ENCODE results near the gene BACE2. TPM values are rescaled to one million over a fixed set of nuclear protein-coding genes. Genes with fewer than 3 reads are reported as not detected.
"Not testable (repeated sequence)": the region's sequence is repeated elsewhere in the genome, so short reads cannot be mapped to it uniquely, and the experiment has no call there.

The BACE2 gene
- total RNA-seq, 2 experiments from 2014 or later, result 2.0 to 2.2 TPM

GRCh38 chr21:41176846-41177245, 8.9 kb downstream of the BACE2 start:
- Mint-ChIP-seq H3K9me3 (no peaks in the 10 kb centered on the region), H3K36me3 (ENCODE audit: low read depth) (no peaks in the 10 kb centered on the region), H3K4me3 (no peak overlapping the region), H3K4me1 (no peaks in the 10 kb centered on the region), H3K27me3 (peaks cover 12% of the 10 kb centered on the region), H3K27ac (no peak overlapping the region)
- POLR2A ChIA-PET, result no interaction called here
- CTCF ChIA-PET, result no interaction called here
- no peak for DNase-seq

DNA sequence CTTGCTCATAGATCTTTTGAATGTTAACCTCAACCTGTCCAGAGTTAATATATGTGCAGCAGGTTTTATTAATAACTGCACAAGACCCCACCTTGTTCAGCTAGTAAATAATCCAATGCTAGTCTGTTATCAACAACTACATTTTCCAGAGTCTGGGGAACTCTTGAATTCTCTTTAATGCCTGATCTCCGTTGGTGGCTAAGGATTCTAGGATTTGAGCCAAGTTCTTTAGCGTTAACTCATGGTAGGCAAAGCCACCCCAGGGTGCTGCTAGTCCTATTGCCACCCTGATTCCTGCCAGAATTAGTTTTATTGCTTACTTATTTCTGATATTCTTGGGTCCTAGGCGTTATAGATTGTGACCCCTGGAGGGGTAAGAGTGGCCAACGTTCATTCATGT, 12.8 kb downstream of the BACE2 start:
- DNase-seq, result no peak
- Mint-ChIP-seq H3K27ac (no peak overlapping the region), H3K27me3 (peaks cover 8% of the 10 kb centered on the region), H3K4me3 (no peak overlapping the region), H3K4me1 (no peaks in the 10 kb centered on the region), H3K9me3 (no peaks in the 10 kb centered on the region), H3K36me3 (ENCODE audit: low read depth) (no peaks in the 10 kb centered on the region)
- ChIA-PET CTCF (no interaction called here), POLR2A (no interaction called here)

DNA sequence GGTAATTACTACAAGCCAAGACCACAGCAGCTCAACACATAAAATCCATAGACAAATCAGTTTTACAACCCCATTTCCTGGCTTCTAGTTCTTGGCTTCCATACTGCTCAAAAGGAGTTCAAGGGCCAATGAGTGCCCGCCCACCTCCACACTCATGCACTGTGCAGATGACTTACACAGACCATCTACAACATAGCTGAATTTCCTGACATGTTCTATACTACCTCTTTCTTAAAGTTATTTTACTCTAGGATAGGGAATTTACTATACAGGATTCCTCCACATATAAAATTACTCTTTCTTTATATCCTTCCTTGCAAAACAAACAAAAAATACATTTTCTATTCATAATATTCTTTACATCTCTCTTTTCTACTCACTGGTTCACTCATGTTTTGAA, 14.6 kb downstream of the BACE2 start:
- H3K36me3 Mint-ChIP-seq (ENCODE audit: low read depth), result no peaks in the 10 kb centered on the region
- POLR2A ChIA-PET, result no interaction called here
- H3K27ac Mint-ChIP-seq, result no peak overlapping the region
- no peaks in the 10 kb centered on the region for H3K4me1 Mint-ChIP-seq
- no peaks in the 10 kb centered on the region for H3K9me3 Mint-ChIP-seq
- CTCF ChIA-PET, result no interaction called here
- H3K4me3 Mint-ChIP-seq, result no peak overlapping the region
- DNase-seq, result no peak
- H3K27me3 Mint-ChIP-seq, result peaks cover 6% of the 10 kb centered on the region

DNA sequence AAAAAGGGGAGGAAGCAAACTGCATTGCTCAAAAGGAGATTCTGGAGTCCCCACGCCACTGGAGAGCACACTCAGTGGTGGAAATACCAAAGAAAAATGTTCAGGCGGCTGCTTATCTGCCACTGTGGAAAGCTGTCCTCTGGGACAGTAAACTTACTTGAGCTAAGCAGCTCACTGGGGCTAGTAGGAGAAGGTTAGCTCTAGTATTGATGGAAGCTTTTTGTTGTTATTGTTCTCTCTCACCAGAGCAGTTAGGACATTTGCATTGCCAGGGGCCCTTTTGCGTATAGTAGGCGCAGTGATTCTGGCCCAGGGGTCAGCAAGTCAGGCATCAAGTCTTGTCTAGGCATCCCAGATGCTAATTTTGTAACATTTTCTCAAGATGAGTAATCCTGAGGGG, 15.6 kb downstream of the BACE2 start:
- no peak for DNase-seq
- Mint-ChIP-seq H3K27me3 (peaks cover 6% of the 10 kb centered on the region), H3K4me1 (no peaks in the 10 kb centered on the region), H3K9me3 (no peaks in the 10 kb centered on the region), H3K36me3 (ENCODE audit: low read depth) (no peaks in the 10 kb centered on the region), H3K4me3 (no peak overlapping the region), H3K27ac (no peak overlapping the region)
- CTCF ChIA-PET, result no interaction called here
- POLR2A ChIA-PET, result no interaction called here

- CTCF ChIA-PET, result no interaction called here
- POLR2A ChIA-PET, result no interaction called here
- H3K27me3 Mint-ChIP-seq, result peaks cover 6% of the 10 kb centered on the region
- H3K27ac Mint-ChIP-seq, result no peak overlapping the region
- no peaks in the 10 kb centered on the region for H3K4me1 Mint-ChIP-seq
- DNase-seq, result no peak
- H3K9me3 Mint-ChIP-seq, result peaks cover 2% of the 10 kb centered on the region
- no peak overlapping the region for H3K4me3 Mint-ChIP-seq
- H3K36me3 Mint-ChIP-seq (ENCODE audit: low read depth), result no peaks in the 10 kb centered on the region
Observed at GRCh38 chr21:41185802-41186201, 17.8 kb downstream of the BACE2 start.

- no peaks in the 10 kb centered on the region for H3K4me1 Mint-ChIP-seq
- H3K9me3 Mint-ChIP-seq, result peaks cover 2% of the 10 kb centered on the region
- ChIA-PET POLR2A (no interaction called here), CTCF (no interaction called here)
- no peaks in the 10 kb centered on the region for H3K36me3 Mint-ChIP-seq (ENCODE audit: low read depth)
- H3K27ac Mint-ChIP-seq, result no peak overlapping the region
- H3K4me3 Mint-ChIP-seq, result no peak overlapping the region
- peaks cover 2% of the 10 kb centered on the region for H3K27me3 Mint-ChIP-seq
- no peak for DNase-seq
Observed at GRCh38 chr21:41186755-41187536, 19.0 kb downstream of the BACE2 start.

DNA sequence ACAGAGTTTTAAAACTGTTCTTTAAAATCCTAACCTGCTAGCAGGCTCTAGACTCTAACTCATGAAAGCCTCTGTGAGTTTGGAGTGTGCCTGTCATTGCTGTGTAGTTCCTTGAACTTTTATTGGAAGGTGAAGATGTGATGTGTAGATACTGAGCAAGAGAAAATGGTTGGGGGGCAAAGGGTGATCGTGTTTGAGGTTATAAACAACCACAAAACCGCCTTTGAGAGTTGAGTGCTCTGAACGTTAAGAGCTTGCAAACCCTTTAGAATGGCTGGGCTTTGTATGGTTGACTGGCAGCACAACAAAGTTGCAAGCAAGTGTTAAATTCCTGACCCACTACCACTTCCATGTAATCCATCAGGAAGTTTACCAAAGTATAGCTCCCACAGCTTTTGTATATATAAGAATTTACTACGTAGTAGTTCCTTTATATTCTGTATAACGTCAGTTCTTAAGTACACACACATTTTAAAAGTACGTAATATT, 19.6 kb downstream of the BACE2 start:
- no peak overlapping the region for H3K4me3 Mint-ChIP-seq
- peaks cover 2% of the 10 kb centered on the region for H3K9me3 Mint-ChIP-seq
- no peak overlapping the region for H3K27ac Mint-ChIP-seq
- DNase-seq, result no peak
- H3K4me1 Mint-ChIP-seq, result no peaks in the 10 kb centered on the region
- H3K36me3 Mint-ChIP-seq (ENCODE audit: low read depth), result no peaks in the 10 kb centered on the region
- peaks cover 2% of the 10 kb centered on the region for H3K27me3 Mint-ChIP-seq
- ChIA-PET CTCF (no interaction called here), POLR2A (no interaction called here)

GRCh38 chr21:41188486-41189149, 20.7 kb downstream of the BACE2 start:
- Mint-ChIP-seq H3K9me3 (peaks cover 2% of the 10 kb centered on the region), H3K4me3 (no peak overlapping the region), H3K27me3 (peaks cover 2% of the 10 kb centered on the region), H3K27ac (no peak overlapping the region), H3K4me1 (no peaks in the 10 kb centered on the region), H3K36me3 (ENCODE audit: low read depth) (no peaks in the 10 kb centered on the region)
- no peak for DNase-seq
- ChIA-PET POLR2A (no interaction called here), CTCF (no interaction called here)

- no peak overlapping the region for H3K4me3 Mint-ChIP-seq
- POLR2A ChIA-PET, result no interaction called here
- no peak for DNase-seq
- H3K27me3 Mint-ChIP-seq, result no peaks in the 10 kb centered on the region
- H3K36me3 Mint-ChIP-seq (ENCODE audit: low read depth), result no peaks in the 10 kb centered on the region
- CTCF ChIA-PET, result no interaction called here
- no peak overlapping the region for H3K27ac Mint-ChIP-seq
- H3K9me3 Mint-ChIP-seq, result peaks cover 2% of the 10 kb centered on the region
- no peaks in the 10 kb centered on the region for H3K4me1 Mint-ChIP-seq
Observed at GRCh38 chr21:41189150-41189745, 21.3 kb downstream of the BACE2 start.

GRCh38 chr21:41192552-41192951, 24.6 kb downstream of the BACE2 start:
- H3K27ac Mint-ChIP-seq; H3K9me3 Mint-ChIP-seq; H3K36me3 Mint-ChIP-seq (ENCODE audit: low read depth); CTCF ChIA-PET; H3K4me1 Mint-ChIP-seq; POLR2A ChIA-PET; H3K27me3 Mint-ChIP-seq; DNase-seq; H3K4me3 Mint-ChIP-seq: not testable (repeated sequence)

DNA sequence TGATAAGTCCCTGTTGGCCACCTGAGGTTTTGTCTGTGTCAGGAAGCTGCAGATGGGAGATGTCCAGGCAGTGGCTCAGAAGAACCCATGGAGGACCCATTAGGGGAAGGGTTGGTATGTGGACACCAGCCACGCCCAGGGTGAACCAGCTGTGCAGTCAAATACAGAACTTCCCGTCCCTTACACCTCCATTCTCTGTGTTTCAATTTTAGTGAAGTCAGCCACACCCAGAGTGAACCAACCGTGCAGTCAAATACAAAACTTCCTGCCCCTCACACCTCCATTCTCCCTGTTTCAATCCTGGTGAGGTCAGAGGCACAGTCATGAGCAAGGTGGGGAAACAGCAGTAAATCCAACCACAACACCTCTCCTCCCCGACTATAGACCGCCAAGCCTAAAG, 27.4 kb downstream of the BACE2 start:
- H3K9me3 Mint-ChIP-seq, result no peaks in the 10 kb centered on the region
- ChIA-PET POLR2A (no interaction called here), CTCF (no interaction called here)
- H3K27me3 Mint-ChIP-seq, result peaks cover 3% of the 10 kb centered on the region
- H3K4me1 Mint-ChIP-seq, result peaks cover 7% of the 10 kb centered on the region
- no peak overlapping the region for H3K4me3 Mint-ChIP-seq
- no peaks in the 10 kb centered on the region for H3K36me3 Mint-ChIP-seq (ENCODE audit: low read depth)
- DNase-seq, result no peak
- H3K27ac Mint-ChIP-seq, result no peak overlapping the region

DNA sequence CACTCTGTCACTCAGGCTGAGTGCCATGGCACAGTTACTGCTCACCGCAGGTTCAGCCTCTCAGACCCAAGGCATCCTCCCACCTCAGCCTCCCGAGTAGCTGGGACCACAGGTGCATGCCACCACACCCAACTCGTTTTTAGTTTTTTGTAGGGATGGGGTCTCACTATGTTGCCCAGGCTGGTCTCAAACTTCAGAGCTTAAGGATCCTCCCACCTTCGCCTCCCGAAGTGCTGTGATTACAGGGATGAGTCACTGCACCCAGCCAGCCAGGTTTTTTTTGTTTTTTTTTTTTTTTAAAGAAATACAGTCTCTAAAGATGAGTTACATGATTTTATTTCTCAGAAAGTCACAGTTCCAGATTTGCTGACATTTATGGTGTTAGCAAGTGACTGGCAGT, 29.0 kb downstream of the BACE2 start:
- H3K27me3 Mint-ChIP-seq, result peaks cover 5% of the 10 kb centered on the region
- DNase-seq, result no peak
- no peak overlapping the region for H3K27ac Mint-ChIP-seq
- POLR2A ChIA-PET, result no interaction called here
- no peaks in the 10 kb centered on the region for H3K36me3 Mint-ChIP-seq (ENCODE audit: low read depth)
- H3K4me1 Mint-ChIP-seq, result peaks cover 7% of the 10 kb centered on the region
- H3K9me3 Mint-ChIP-seq, result no peaks in the 10 kb centered on the region
- CTCF ChIA-PET, result no interaction called here
- no peak overlapping the region for H3K4me3 Mint-ChIP-seq

GRCh38 chr21:41197582-41197981, 29.6 kb downstream of the BACE2 start:
- H3K27ac Mint-ChIP-seq, result no peak overlapping the region
- H3K9me3 Mint-ChIP-seq, result no peaks in the 10 kb centered on the region
- H3K36me3 Mint-ChIP-seq (ENCODE audit: low read depth), result no peaks in the 10 kb centered on the region
- DNase-seq, result no peak
- CTCF ChIA-PET, result no interaction called here
- POLR2A ChIA-PET, result no interaction called here
- H3K27me3 Mint-ChIP-seq, result peaks cover 7% of the 10 kb centered on the region
- peaks cover 7% of the 10 kb centered on the region for H3K4me1 Mint-ChIP-seq
- no peak overlapping the region for H3K4me3 Mint-ChIP-seq

- POLR2A ChIA-PET, result not testable (repeated sequence)
Observed at GRCh38 chr21:41198647-41199046, 30.7 kb downstream of the BACE2 start.

More at GRCh38 chr21:41198647-41199046, 30.7 kb downstream of the BACE2 start:
- H3K9me3 Mint-ChIP-seq; DNase-seq; H3K36me3 Mint-ChIP-seq (ENCODE audit: low read depth); CTCF ChIA-PET; H3K4me3 Mint-ChIP-seq; H3K4me1 Mint-ChIP-seq; H3K27ac Mint-ChIP-seq: not testable (repeated sequence)
- peaks cover 10% of the 10 kb centered on the region for H3K27me3 Mint-ChIP-seq

All from activated CD4-positive, alpha-beta memory T cell treated with anti-CD3 and anti-CD28 coated beads, Interleukin-2, amount 10 ng/mL, durations not matched to agents 7 days and 5 days (primary cell).